NB4 (cell line): ENCODE data around the gene FBXW2.
A peak's percentile ranks its signal among the peaks of the same experiment; 100 is the strongest.

Experiments used
- DNase-seq: peaks from one replicate; pipeline ENCODE4 v3.0.0; 2010; ENCODE audit warnings: low read depth
- H3K4me3 ChIP-seq: one replicate; pipeline ENCODE4 v1.5.1; 2011; ENCODE audit warnings: mild to moderate bottlenecking, low read depth, low read length, moderate library complexity
- CTCF ChIP-seq: IDR thresholded peaks from one replicate; pipeline ENCODE4 v1.5.1; 2012; ENCODE audit warnings: low read depth, low read length
- MYC ChIP-seq: IDR thresholded peaks from 2 replicates; pipeline ENCODE4 v1.6.1; 2011; ENCODE audit warnings: low read depth, low read length
- POLR2A ChIP-seq: IDR thresholded peaks from 2 replicates; pipeline ENCODE4 v1.6.1; 2011; ENCODE audit warnings: mild to moderate bottlenecking; ENCODE audit not compliant: insufficient read length; ENCODE audit errors: extremely low read depth
- TF ChIP-seq, protein P1 (sequence below): IDR thresholded peaks from 2 replicates; pipeline ENCODE4 v1.6.1; 2011; ENCODE audit warnings: low read depth, low read length

The FBXW2 gene

DNA sequence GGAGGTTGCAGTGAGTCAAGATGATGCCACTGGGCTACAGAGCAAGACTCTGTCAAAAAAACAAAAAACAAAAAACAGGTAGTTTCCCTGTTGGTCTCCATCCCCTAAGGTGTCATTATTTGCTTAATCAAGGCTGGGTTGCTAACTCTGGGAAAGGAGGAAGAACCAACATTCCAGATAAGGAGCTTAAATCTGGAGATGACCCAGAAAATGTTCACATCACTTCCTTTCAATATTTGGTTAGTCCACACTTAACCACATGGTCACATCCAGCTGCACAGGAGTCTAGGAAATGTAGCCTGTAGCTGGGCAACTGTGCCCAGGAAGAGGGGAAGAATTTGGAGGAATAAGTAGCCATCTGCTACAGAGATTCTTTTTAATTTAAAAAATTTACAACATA is 53.1 kb downstream of the FBXW2 start:
- no peak for DNase-seq
- TF ChIP-seq MYC (no peak), POLR2A (no peak), CTCF (no peak)
- TF ChIP-seq, protein P1, sequence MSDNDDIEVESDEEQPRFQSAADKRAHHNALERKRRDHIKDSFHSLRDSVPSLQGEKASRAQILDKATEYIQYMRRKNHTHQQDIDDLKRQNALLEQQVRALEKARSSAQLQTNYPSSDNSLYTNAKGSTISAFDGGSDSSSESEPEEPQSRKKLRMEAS, result no peak
- no peak overlapping the region for H3K4me3 ChIP-seq

DNA sequence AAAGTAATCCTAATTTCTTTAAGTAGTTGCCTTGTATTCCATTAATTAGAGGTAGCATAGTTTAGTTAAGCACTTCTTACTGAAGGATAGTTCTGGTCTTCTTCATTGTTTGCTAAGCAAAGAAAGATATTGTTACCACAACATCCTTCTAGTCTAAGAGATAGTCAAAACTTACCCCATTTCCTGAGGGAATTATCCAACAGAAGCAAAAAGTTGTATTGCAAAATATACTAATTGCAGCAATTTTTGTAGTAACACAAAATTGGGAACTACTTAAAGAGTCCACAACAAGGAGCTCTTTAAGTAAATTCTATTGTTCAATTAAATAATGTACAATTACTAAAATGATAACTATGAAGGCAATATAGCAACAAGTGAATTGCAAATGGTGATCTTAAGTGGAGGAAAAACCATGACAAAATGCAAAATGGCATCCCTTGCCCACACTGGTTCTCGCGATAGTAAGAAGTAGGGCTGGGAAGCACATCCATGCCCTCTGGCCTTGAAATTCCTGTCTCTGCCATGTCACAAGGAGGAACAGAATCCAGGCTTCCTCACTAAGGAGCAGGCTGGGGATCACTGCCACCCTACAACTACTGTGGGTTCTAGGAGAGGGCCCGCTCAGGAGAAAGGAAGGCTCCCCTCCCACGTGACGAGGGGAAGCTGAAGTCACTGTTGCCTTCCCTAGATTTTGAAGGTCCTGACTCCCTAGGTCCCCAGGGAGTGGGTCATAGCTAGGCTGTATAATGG is 55.6 kb downstream of the FBXW2 start:
- peak; percentile 46 for DNase-seq
- no peak for TF ChIP-seq POLR2A
- TF ChIP-seq MYC, result no peak
- no peak for TF ChIP-seq CTCF
- TF ChIP-seq, protein P1, result no peak
- H3K4me3 ChIP-seq, result no peak overlapping the region

DNA sequence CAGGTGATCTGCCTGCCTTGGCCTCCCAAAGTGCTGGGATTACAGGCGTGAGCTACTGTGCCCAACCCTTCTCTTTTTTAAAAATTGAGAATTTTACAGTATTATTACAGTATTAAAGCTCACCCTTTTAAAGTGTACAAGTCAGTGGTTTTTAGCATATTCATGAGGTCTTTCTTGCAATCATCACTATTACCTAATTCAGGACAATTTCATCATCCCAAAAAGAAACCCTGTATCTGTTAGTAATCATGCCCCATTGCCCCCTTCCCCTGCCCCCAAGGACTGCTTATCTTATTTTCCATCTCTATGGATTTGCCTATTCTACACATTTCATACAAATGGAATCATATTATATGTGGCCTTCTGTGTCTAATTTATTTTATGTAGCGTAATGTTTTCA is 56.3 kb downstream of the FBXW2 start:
- DNase-seq, result peak; percentile 46
- TF ChIP-seq CTCF (no peak), MYC (no peak), POLR2A (no peak)
- TF ChIP-seq, protein P1, result no peak
- no peak overlapping the region for H3K4me3 ChIP-seq

DNA sequence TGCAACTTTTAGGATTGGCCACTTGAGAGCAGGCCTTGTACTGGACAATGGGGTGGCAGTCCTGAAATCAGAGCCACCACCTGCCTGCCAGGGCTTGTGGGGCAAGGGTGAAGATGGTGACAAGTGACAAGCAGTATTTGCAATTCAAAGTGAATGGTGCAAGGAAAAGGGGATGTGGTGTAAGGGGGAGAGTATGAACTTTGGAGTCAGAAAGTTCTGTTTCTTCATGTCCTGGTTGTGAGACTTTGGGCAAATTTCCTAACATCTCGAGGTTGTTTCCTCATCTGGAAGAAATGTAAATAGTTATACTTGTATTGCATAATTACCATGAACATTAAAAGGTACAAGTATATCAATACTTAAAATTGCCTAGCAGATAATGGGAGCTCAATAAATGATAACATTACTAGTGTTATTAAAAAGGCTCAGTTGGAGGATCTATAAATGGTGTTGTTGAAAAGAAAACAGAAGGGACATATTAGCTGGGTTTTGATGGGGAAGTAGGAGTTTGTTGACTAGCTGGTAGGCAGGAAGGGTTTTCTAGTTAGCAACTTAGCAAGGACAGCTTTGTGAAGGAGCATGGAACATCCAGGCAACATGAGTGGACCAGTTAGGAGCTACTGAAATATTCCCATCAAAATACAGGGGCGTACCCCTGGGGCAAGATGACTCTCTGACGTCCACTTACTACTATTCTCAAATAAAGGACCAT is 57.6 kb downstream of the FBXW2 start:
- peak; percentile 93 for DNase-seq
- TF ChIP-seq CTCF (no peak), MYC (peak; percentile 42; the same call in 1 of the 2 replicates), POLR2A (no peak)
- TF ChIP-seq, protein P1, result no peak
- no peak overlapping the region for H3K4me3 ChIP-seq

- DNase-seq, result peak; percentile 41
- TF ChIP-seq, protein P1, result no peak
- TF ChIP-seq CTCF (no peak), MYC (no peak), POLR2A (no peak)
- H3K4me3 ChIP-seq, result no peak overlapping the region
Measured at GRCh38 chr9:120734607-120735410, 58.4 kb downstream of the FBXW2 start.
